ENCODE data around the gene SPRYD4.
"Not testable (repeated sequence)": the region's sequence is repeated elsewhere in the genome, so short reads cannot be mapped to it uniquely, and the experiment has no call there.

SPRYD4 gene

DNA sequence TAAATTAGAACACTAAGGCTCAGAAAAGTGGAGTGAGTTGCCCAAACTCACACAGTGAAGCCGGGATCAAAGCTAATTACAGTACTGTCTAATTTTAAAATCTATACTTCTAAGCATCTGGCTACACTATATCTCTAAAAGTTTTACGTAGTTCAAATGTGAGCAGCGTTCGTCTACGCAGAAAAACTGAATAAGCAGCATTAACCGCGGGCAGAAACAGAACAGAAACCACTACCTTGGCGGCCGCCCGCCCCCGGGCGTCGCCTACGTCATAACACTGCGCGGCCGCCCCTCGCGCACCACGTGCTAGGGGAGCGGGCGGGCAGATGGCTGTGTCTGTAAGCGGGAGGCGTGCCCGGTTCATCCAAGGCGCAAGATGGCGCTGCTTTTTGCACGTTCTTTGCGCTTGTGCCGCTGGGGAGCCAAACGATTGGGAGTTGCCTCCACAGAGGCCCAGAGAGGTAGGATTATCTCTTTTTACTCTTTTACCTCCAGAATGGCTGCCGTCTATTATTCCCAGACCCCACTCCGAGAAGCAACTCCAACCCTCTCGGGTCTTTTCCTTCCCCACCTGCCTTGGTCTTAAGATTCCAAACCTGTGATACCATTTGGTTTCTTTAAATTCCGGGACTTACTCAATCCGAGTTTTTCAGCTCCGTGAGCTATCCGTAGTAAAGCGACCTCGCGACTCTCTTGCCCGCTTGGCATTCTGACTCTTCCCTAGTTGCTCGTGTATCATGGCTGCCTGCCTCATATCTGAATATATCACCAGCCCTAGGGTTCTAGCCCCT lies at the start of gene SPRYD4:
SPRYD4 (plus strand) TSS at position 363 of the 791 bp plus-strand sequence; CDS start at position 377, 14 bp downstream.
- H3K4me3 ChIP-seq (ENCODE audit: low read depth, low read length) = peak within 1 kb of the TSS; percentile 100

DNA sequence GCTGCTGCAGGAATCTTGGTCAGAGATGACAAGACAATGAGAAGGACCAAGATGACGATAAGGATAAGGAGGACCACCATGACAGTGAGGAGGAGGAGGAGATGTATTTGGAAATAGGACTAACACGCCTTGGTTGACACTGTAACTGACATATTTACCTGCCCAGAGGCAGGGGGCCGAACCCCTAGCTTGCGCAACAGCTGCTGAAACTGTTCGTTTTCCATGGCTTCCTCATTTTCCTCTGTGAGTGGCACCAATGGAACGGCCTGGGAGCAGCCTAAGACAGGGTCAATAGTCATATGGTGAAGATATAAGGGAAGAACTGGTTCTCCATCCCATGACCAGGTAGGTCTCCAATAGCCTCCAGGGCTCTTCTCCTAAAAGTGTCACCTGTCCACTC lies 48.0 kb upstream of the SPRYD4 start:
- H3K4me3 ChIP-seq (ENCODE audit: low read depth, low read length) = no peak overlapping the region

DNA sequence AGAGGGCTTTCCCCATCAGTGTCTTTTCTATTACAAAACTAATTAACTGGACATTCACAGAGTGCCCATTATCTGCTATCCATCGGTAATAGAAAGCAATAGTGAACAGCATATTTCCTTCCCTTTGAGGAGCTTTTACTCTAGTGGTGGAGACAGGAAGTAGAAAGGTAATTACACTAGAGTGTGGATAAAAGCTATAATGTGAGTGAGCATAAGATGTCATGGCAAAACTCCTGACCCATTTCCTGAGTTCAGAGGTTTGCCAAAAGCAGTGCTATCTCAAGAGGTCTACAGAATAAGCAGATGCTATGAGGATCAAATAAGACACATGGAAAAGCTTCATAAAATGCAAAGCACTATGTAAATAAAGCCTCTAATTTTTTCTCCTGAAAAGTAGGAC lies 43.2 kb upstream of the SPRYD4 start:
- H3K4me3 ChIP-seq (ENCODE audit: low read depth, low read length) = no peak overlapping the region

DNA sequence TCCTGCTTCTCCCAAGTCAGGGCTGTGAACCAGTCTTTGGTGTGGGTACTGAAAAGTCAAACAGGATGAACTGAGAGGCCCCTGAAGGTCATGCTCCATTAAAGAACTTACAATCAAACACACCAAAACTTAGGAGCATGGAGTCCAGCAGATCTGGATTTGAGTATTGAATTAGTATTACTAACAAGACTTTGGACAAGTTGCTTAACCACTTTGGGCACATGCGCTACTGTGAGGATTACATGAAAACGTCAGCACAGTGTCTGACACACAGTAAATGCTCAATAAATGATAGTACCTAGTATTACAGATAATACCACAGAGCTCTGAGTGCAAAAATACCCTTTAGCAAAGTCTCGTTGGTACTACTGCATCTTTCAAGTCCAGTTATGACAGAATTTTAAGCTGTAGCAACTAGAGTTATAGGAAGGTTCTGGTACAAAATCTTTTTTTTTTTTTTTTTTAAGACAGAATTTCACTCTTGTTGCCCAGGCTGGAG lies 42.4 kb upstream of the SPRYD4 start:
- H3K4me3 ChIP-seq (ENCODE audit: low read depth, low read length) = no peak overlapping the region

DNA sequence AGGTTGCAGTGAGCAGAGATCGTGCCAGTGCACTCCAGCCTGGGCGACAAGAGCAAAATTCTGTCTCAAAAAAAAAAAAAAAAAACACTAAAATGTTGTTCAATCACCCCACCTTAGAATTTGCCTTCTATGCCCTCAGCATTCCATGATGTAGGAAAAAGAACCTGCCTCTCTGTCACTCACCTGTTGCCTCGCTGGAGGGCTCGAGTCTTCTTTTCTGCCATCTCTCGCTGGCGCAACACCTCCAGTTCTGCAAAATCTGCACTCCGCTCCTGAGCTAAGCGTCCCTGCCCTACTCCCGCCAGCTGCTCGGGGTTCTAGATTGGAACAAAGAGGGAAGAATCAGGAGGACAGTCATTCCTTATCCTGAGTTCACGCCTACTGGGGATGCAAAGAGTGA lies 37.1 kb upstream of the SPRYD4 start:
- H3K4me3 ChIP-seq (ENCODE audit: low read depth, low read length) = no peak overlapping the region

DNA sequence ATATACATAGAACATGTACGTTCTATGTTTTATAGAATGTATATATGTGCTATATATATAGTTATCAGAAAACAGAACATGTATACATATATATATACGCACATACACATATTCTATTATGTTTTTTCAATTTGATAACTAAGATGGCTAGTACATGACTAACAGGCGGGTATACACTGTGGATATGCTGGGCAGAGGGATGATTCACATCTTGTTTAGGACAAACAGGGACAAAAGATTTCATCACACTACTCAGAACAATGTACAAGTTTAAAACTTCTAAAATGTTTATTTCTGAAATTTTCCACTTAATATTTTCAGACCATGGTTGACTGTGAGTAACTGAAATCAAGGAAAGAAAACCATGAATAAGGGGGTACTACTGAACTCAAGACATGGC lies 36.5 kb upstream of the SPRYD4 start:
- no peak overlapping the region for H3K4me3 ChIP-seq (ENCODE audit: low read depth, low read length)

DNA sequence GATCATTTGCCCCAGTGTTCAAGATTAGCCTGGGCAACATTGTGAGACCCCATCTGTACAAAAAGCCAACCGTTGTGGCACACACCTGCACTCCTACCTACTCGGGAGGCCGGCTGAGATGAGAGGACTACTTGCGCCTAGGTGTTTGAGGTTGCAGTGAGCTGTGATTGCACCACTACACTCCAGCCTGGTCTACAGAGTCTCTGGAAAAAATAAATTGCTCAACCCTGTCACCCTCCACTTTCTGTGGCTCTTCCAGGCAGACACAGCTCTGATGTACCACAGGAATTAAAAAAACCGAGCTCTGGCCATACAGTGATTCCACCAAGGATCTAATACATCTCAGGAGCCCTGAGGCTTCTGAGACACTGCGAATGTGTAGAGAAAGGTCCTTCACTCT lies 33.5 kb upstream of the SPRYD4 start:
- no peak overlapping the region for H3K4me3 ChIP-seq (ENCODE audit: low read depth, low read length)

DNA sequence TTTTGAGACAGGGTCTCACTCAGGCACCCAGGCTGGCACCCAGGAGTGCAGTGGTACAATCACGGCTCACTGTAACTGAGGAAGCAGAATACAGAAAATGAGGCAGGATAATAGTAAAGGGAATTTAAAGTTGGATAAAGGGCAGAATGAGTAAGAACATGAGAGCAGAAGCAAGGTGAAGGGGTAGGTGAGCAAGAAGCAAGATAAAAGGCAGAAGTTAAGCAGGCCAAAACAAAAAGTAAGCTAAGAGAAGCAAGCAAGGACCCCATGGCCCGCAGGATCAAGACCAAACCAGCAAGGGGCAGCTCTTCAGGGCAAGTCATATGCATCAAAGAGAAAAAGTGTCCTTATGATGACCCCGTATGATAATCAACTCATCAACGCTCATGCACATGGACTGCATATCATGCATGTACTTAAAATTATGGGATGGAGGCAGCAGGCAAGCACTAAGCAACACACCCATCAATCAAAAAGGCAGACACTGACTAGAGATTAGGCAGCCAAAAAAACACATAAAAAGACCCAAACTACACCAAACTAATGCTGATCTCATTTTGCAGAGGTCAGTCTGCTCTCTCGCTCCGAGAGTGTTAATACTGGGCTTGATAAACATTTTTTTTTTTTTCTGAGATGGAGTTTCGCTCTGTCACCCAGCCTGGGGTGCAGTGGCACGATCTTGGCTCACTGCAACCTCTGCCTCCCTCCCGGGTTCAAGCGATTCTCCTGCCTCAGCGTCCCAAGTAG lies 30.8 kb upstream of the SPRYD4 start:
- H3K4me3 ChIP-seq (ENCODE audit: low read depth, low read length) = no peak overlapping the region

DNA sequence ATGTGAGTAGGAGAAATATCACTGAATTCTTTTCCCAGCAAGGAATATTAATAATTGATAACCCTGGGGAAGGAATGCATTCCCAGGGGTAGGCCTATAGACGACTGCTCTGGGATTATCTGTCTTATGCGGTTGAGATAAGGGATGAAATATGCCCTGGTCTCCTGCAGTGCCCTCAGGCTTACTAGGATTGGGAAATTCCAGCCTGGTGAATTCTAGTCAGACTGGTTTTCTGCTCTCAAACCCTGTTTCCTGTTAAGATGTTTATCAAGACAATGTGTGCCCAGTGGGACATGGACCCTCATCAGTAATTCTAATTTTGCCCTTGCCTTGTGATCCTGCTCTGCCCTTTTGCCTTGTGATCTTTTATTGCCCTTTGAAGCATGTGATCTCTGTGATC lies 25.2 kb upstream of the SPRYD4 start:
- H3K4me3 ChIP-seq (ENCODE audit: low read depth, low read length) = not testable (repeated sequence)

DNA sequence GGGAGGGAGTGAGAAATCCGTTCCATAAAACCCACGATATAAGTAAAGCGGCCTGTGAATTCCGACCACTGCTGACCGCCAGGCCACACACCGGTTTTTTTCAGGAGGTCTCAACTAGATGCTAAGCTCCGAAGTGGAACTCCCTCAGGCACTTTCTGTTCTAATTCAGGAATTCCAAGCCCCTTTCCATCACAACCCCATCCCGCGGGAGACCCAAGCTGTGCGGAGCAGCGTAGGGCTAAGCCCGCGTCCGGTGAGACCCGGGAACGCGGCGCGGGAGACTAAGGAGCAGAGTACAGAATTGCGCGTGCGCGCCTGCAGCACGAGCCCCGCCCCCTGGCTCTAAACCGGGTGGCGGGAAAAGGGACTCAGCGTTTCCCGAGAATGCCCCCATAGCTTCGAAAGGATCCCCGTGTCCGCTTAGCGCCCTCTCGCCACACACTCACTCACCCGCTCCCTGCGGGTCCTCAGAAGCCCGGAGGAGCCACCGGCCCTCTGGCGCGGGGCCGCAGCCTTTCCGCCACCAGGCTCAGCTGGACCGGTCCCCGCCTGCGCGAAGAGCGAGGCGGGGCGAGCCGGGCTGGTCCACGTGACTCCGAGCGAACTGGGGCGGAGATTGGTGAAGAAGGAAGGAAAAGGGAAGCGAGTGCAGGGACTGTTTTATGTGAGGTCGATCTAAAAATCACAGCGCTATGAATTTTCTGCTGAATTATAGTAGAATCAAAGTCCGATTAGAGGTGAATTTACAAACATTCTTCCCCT lies 19.3 kb upstream of the SPRYD4 start, which contains the start of gene TIMELESS:
TIMELESS (minus strand) TSS at position 567 of the 762 bp plus-strand sequence. CDS start 15,256 bp downstream, outside the sequence.
- H3K4me3 ChIP-seq (ENCODE audit: low read depth, low read length) = peak within 1 kb of the TSS; percentile 69

DNA sequence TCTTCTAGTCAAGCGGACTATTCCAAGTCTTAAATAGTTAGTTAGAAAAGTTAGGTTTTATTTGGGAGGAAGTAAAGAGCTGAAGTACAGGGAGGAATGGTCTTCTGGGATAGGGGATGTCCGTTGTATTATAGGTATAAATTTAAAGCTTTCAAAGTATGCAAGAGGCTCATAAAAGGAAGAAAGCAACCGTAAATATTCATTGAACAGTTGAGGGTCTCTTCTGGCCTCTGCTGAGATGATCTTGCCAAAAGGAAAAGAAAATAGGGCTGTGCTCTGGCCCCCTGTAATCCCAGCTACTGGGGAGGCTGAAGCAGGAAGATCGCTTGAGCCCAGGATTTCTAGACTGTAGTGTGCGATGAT lies 18.8 kb upstream of the SPRYD4 start:
- H3K4me3 ChIP-seq (ENCODE audit: low read depth, low read length) = peak overlapping the region; percentile 69

DNA sequence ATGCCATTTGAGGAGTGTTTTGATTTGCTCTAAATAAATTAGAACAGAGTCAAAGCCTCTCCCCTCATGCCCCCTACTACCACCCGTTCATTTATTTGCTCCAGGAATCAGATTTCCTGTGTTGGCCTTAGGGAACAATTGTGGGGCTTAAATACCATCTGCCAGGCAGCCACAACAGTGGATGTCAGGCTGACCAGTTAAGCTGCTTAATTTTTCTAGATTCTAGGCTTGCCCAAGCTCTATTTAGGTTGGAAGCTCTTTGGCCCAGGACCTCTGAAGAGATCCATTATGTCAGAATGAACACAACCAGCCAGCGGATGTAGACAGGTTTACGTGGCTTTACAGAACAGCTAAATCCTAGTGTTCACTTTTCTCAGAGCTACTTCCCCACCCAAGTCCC lies 18.1 kb upstream of the SPRYD4 start:
- H3K4me3 ChIP-seq (ENCODE audit: low read depth, low read length) = no peak overlapping the region

DNA sequence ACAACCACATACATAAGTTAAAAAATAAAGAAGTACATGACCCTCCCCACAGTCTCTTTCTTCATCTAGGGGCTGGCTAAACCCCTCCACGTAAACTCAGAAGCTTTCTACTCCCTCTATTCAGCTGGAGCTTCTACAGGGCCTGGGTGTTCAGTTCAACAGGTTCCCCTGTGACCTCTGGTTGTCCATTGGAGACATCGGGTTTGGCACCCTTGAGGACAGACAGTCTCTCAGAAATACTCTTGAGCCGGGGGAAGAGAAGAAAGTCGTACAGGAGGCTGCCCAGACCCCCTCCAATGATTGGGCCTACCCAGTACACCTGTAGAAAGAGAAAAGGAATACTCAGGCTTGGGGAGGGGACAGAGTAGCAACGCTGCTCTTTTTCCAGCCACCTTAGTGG lies 17.2 kb upstream of the SPRYD4 start:
- no peak overlapping the region for H3K4me3 ChIP-seq (ENCODE audit: low read depth, low read length)

DNA sequence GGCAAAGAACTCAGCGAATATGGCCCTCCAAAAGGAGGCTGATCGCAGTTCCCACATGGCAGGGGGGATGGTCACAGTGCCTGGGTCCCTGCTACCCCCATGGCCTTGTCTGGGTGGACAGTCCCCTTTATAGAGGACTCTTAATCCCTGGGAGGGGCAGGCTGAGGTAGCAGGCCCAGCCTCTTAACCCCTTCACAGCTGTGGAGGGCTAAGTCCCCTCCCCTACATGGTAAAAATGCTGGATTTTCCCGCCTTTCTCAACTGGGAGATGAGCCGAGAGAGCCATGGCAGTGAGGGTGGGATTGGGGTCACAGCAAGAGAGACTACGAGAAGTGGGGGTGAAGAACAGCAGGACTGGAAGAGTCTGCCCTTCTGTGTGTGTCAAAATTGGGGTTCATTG lies 13.8 kb upstream of the SPRYD4 start, which contains the start of gene MIP:
MIP (minus strand) TSS at position 101 of the 400 bp plus-strand sequence; CDS start at position 57, 44 bp downstream.
- H3K4me3 ChIP-seq (ENCODE audit: low read depth, low read length) = no peak within 1 kb of the TSS

DNA sequence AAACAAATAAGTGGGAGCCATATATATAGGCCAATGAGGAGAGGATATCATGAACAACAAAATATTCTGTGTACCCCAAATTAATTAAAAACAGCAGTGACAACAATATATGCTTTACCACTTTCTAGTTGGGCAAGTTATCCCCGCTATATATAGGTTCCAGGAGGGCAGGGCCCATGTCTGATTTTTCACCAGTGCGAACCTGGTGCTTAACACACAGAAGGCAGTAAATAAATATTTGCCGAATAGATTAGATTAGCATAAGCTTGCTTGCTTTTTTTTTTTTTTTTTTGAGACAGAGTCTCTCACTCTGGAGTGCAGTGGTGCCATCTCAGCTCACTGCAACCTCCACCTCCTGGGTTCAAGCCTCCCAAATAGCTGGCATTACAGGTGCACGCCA lies 10.6 kb upstream of the SPRYD4 start:
- no peak overlapping the region for H3K4me3 ChIP-seq (ENCODE audit: low read depth, low read length)

DNA sequence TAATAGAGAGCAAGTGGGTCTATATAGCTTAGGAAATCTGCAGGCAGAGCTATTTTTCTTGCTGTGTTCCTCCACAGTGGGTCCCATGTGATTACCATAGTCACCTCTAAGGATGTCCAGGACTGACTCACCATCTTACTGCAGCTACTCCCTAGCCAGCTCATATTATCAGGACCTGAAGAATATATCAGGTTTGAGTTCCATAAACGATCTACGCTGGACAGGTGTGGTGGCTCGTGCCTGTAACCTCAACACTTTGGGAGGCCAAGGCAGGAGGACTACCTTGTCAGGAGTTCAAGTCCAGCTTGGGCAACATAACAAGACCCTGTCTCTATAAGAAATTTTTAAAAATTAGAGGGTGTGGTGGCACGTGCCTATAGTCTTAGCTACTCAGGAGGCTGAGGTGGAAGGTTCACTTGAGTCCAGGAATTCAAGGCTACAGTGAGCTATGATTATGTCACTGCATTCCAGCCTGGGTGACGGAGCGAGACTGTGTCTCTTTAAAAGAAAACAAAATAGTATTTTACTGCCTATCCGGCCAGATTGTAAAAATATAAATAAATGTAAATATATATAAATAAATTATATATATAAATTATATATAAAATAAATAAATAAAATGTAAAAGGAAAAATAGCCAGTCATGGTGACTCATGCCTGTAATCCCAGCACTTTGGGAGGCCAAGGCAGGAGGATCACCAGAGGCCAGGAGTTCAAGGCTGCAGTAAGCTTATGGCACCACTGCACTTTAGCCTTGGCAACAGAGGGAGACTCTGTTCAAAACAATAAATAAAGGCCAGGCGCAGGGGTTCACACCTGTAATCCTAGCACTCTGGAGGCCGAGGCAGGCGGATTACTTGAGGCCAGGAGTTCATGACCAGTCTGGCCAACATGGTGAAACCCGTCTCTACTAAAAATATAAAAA lies 6.9 kb upstream of the SPRYD4 start:
- H3K4me3 ChIP-seq (ENCODE audit: low read depth, low read length) = no peak overlapping the region

DNA sequence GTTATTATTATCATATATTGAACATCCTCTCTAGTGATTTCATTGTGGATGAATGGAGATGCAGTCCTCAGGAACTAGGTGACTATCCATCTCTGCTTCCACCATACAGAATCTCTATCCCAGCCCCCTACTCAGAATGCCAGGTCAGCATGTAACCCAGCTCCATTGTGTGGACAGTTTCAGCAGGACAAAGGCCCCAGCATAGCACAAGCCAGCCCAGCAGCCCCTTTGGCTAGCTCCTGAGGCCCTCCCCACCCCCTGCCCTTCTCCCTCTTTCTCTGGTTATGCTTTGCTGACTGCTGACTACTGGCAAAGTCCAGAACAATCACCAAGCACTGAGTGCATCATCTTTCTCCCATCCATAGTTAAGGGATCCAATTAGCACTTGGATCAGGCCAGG lies 5.8 kb upstream of the SPRYD4 start:
- H3K4me3 ChIP-seq (ENCODE audit: low read depth, low read length) = no peak overlapping the region

DNA sequence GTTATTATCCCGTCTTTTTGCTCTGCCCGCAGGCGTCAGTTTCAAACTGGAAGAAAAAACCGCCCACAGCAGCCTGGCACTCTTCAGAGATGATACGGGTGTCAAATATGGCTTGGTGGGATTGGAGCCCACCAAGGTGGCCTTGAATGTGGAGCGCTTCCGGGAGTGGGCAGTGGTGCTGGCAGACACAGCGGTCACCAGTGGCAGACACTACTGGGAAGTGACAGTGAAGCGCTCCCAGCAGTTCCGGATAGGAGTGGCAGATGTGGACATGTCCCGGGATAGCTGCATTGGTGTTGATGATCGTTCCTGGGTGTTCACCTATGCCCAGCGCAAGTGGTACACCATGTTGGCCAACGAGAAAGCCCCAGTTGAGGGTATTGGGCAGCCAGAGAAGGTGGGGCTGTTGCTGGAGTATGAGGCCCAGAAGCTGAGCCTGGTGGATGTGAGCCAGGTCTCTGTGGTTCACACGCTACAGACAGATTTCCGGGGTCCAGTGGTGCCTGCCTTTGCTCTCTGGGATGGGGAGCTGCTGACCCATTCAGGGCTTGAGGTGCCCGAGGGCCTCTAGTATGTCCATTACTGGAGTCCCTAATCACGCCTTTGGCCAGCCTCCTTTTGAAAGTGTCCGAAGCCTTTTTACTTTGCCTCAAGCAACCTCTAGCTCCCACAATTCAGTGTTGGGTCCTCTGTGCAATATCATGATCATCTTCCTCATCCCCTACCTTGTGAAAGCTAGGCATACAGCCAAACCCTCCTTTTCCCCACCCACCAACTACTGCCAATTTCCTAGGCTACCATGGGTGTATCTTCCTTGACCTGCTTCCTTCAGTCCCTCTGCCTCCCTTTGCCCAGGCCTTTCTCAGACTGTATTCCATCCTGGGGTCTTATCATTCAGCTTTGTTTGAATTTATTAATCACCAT lies 891 bp downstream of the SPRYD4 start:
- H3K4me3 ChIP-seq (ENCODE audit: low read depth, low read length) = peak overlapping the region; percentile 100

DNA sequence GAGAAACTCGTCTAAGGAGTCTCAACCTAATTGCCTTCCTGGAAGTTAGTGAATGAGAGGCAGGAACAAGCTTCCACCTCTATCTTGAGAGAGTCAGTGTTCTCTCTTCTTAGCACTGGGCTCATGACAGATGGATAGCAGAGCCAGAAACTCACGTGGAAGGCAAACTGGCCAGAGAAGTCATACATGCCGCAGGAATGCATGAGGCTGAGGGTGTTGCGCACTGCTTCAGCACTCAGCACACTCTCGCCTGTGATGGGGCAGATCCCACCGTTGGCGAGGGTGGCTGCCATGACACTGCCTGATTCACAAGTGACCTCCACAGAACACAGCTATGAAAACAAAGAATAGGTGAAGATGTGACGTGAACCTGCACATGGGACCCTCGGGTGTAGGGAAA lies 6.0 kb downstream of the SPRYD4 start:
- H3K4me3 ChIP-seq (ENCODE audit: low read depth, low read length) = no peak overlapping the region

All from iPS-11a (cell line).